ENCODE results near the gene WDR4.

DNA sequence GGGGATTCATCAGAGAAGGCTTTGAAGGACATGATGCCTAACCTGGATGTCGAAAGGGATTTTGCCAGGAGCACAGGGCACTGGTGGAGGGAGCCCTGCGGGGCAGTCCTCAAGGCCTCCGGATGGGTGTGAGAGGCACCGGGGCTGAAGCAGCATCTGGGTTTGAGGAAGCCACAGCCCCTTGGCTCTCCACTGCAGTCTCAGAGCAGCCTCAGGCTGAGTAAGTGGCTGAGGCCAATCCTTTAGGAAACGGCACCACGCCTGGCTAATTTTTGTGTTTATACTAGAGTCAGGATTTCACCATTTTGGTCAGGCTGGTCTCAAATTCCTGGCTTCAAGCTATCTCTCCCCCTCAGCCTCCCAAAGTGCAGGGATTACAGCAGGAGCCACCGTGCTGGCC is 34.1 kb upstream of the WDR4 start:
- TF ChIP-seq RBBP5 (conservative IDR thresholded peaks at IDR 0.05) (no peak), IRF4 (IDR thresholded peaks at IDR 0.05; ENCODE audit: low read depth, low read length) (no peak), MTA2 (IDR thresholded peaks at IDR 0.05; ENCODE audit: low read depth) (no peak), SMC3 (IDR thresholded peaks at IDR 0.05; ENCODE audit: borderline replicate concordance, low read length) (no peak), CTCF (IDR thresholded peaks at IDR 0.05 in 2 of 3, conservative IDR thresholded peaks at IDR 0.05 in 1 of 3; ENCODE audit: control insufficient read depth in 2 of 3, extremely low read depth in 1 of 3, insufficient read depth in 1 of 3, low read depth in 3 of 3, low read length in 3 of 3) (no peak), KDM1A (IDR thresholded peaks at IDR 0.05; ENCODE audit: borderline replicate concordance) (no peak), FOXM1 (IDR thresholded peaks at IDR 0.05; ENCODE audit: low read depth, low read length) (no peak), CREB1 (IDR thresholded peaks at IDR 0.05; ENCODE audit: low read depth) (no peak), ZZZ3 (IDR thresholded peaks at IDR 0.05; ENCODE audit: control insufficient read depth, insufficient read length, low read depth) (no peak)
